Measurements from ENCODE around the gene PISD.
"Not testable (repeated sequence)": the region's sequence is repeated elsewhere in the genome, so short reads cannot be mapped to it uniquely, and the experiment has no call there.

The PISD gene

GRCh38 chr22:31661851-31662667, at the start of gene PISD:
PISD (minus strand) TSS chr22:31662215; CDS start chr22:31662208, 7 bp downstream.
- peak; percentile 92 to 93 for DNase-seq

- not testable (repeated sequence) for DNase-seq
These were observed 49.2 kb upstream of the PISD start for GRCh38 chr22:31711226-31711625.

- no peak for DNase-seq
These were observed 45.5 kb upstream of the PISD start for GRCh38 chr22:31707519-31707918.

- DNase-seq: no peak
These were observed 33.4 kb upstream of the PISD start for GRCh38 chr22:31695423-31695822.

- not testable (repeated sequence) for DNase-seq
These were observed 32.0 kb upstream of the PISD start for GRCh38 chr22:31694046-31694445.

GRCh38 chr22:31692186-31692886, 30.3 kb upstream of the PISD start:
- no peak for DNase-seq

- DNase-seq: no peak
These were observed 29.4 kb upstream of the PISD start for GRCh38 chr22:31691408-31691807.

GRCh38 chr22:31683181-31684105, 21.4 kb upstream of the PISD start:
- no peak for DNase-seq

GRCh38 chr22:31682751-31683150, 20.7 kb upstream of the PISD start:
- DNase-seq: no peak

GRCh38 chr22:31681349-31682345, 19.6 kb upstream of the PISD start:
- no peak for DNase-seq

- DNase-seq: no peak
These were observed 18.9 kb upstream of the PISD start for GRCh38 chr22:31680861-31681341.

GRCh38 chr22:31678748-31679147, 16.7 kb upstream of the PISD start:
- no peak for DNase-seq

GRCh38 chr22:31676700-31677099, 14.7 kb upstream of the PISD start:
- peak; percentile 91 to 94 for DNase-seq

- DNase-seq: not testable (repeated sequence)
These were observed 12.2 kb upstream of the PISD start for GRCh38 chr22:31674219-31674618.

- DNase-seq: not testable (repeated sequence)
These were observed 6.8 kb upstream of the PISD start for GRCh38 chr22:31668849-31669248.

- DNase-seq: no peak
These were observed 638 bp upstream of the PISD start for GRCh38 chr22:31662668-31663037.

GRCh38 chr22:31660860-31661341, 1.1 kb downstream of the PISD start:
- DNase-seq: not testable (repeated sequence)

- no peak for DNase-seq
These were observed 2.8 kb downstream of the PISD start for GRCh38 chr22:31659246-31659645.

GRCh38 chr22:31654408-31654807, 7.6 kb downstream of the PISD start:
- DNase-seq: no peak

- no peak for DNase-seq
These were observed 8.1 kb downstream of the PISD start for GRCh38 chr22:31653944-31654343.

GRCh38 chr22:31652911-31653684, 8.9 kb downstream of the PISD start:
- DNase-seq: no peak

All from SHP77 (cell line).